ENCODE data around the gene MINAR2.

MINAR2 gene

GRCh38 chr5:129747572-129748407 is at the start of gene MINAR2:
Gene MINAR2, plus strand, starts transcription at chr5:129748094. Its CDS starts 97 bp downstream, at chr5:129748191.
- Histone ChIP-seq H3K36me3 (ENCODE audit: control insufficient read depth in 5 of 5, insufficient read depth in 5 of 5, low read length in 5 of 5) (no peaks in the 10 kb centered on the region), H3K4me1 (ENCODE audit: control insufficient read depth in 5 of 5, insufficient read depth in 5 of 5, low read length in 5 of 5) (no peaks in the 10 kb centered on the region), H3K4me3 (ENCODE audit: low read depth in 1 of 5, low read length in 5 of 5) (no peak within 1 kb of the TSS), H3K27ac (ENCODE audit: low read depth, low read length) (no peak within 1 kb of the TSS), H3K9me3 (ENCODE audit: control insufficient read depth in 5 of 5, low read length in 5 of 5) (no peaks in the 10 kb centered on the region), H3K9ac (ENCODE audit: low read length in 5 of 5) (no peak within 1 kb of the TSS), H3K27me3 (ENCODE audit: control insufficient read depth in 5 of 5, insufficient read depth in 4 of 5, low read length in 5 of 5) (no peaks in the 10 kb centered on the region)

DNA sequence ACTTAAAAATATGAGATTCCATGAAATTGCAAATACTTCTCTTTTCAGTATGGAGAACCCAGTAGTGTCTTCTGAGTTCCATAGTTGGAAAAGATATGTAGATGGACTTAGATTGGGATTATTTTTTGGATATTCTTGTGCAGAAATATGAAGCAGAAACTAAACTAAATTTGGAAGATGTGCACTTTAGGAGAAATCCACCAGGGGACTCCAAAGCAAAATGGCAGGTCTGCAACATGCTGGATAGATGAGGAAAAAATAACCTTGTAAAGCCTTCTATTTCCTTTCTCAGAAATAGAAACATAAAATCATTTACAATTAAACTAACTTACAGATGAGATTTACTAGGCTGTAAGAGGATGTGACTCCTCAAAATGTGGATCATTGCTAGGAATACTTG is 49.2 kb upstream of the MINAR2 start:
- no peak overlapping the region for H3K27ac ChIP-seq (ENCODE audit: low read depth, low read length)
- H3K9ac ChIP-seq (ENCODE audit: low read length in 5 of 5): no peak overlapping the region
- H3K9me3 ChIP-seq (ENCODE audit: control insufficient read depth in 5 of 5, low read length in 5 of 5): no peaks in the 10 kb centered on the region
- H3K27me3 ChIP-seq (ENCODE audit: control insufficient read depth in 5 of 5, insufficient read depth in 4 of 5, low read length in 5 of 5): no peaks in the 10 kb centered on the region
- H3K36me3 ChIP-seq (ENCODE audit: control insufficient read depth in 5 of 5, insufficient read depth in 5 of 5, low read length in 5 of 5): no peaks in the 10 kb centered on the region
- H3K4me1 ChIP-seq (ENCODE audit: control insufficient read depth in 5 of 5, insufficient read depth in 5 of 5, low read length in 5 of 5): no peaks in the 10 kb centered on the region
- H3K4me3 ChIP-seq (ENCODE audit: low read depth in 1 of 5, low read length in 5 of 5): no peak overlapping the region

DNA sequence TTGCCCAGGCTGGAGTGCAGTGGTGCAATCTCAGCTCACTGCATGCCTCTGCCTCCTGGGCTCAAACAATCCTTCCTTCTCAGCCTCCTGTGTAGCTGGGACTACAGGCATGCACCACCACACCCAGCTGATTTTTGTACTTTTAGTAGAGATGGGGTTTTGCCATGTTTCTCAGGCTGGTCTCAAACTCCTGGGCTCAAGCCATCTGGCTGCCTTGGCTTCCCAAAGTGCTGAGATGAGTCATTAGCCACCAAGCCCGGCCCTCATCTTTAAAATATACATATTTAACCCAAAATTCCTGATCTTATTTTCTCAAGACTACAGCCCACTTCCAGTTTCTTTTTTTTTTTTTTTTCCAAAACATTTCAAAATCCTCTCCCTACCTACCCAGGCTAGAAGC is 31.7 kb upstream of the MINAR2 start:
- Histone ChIP-seq H3K27ac (ENCODE audit: low read depth, low read length) (no peak overlapping the region), H3K36me3 (ENCODE audit: control insufficient read depth in 5 of 5, insufficient read depth in 5 of 5, low read length in 5 of 5) (no peaks in the 10 kb centered on the region), H3K27me3 (ENCODE audit: control insufficient read depth in 5 of 5, insufficient read depth in 4 of 5, low read length in 5 of 5) (no peaks in the 10 kb centered on the region), H3K9me3 (ENCODE audit: control insufficient read depth in 5 of 5, low read length in 5 of 5) (no peaks in the 10 kb centered on the region), H3K9ac (ENCODE audit: low read length in 5 of 5) (no peak overlapping the region), H3K4me3 (ENCODE audit: low read depth in 1 of 5, low read length in 5 of 5) (no peak overlapping the region), H3K4me1 (ENCODE audit: control insufficient read depth in 5 of 5, insufficient read depth in 5 of 5, low read length in 5 of 5) (no peaks in the 10 kb centered on the region)

DNA sequence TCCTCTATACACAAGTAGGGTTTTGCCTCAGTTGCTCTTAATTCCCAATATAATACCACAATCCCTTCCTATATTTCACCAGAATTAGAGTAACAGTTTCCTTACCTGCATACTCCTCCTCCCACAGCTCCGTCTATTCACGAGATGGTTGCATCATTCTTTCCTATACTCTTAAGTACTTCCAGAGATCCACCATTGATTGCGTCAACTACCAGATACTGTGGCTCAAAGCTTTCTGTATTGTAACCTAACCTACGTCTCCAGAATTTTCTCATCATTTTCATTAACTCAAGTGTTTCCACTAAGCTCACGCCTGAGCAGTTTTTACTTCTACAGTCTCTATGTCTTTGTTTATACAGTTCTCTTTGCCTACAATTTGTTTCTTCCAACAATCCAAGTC is 31.2 kb upstream of the MINAR2 start:
- H3K27me3 ChIP-seq (ENCODE audit: control insufficient read depth in 5 of 5, insufficient read depth in 4 of 5, low read length in 5 of 5): no peaks in the 10 kb centered on the region
- H3K9me3 ChIP-seq (ENCODE audit: control insufficient read depth in 5 of 5, low read length in 5 of 5): no peaks in the 10 kb centered on the region
- H3K27ac ChIP-seq (ENCODE audit: low read depth, low read length): no peak overlapping the region

GRCh38 chr5:129717751-129718310 is 30.1 kb upstream of the MINAR2 start:
- peak overlapping the region in 1 of 5 donors; percentile 4 for H3K9ac ChIP-seq (ENCODE audit: low read length in 5 of 5)
- no peaks in the 10 kb centered on the region for H3K36me3 ChIP-seq (ENCODE audit: control insufficient read depth in 5 of 5, insufficient read depth in 5 of 5, low read length in 5 of 5)
- H3K9me3 ChIP-seq (ENCODE audit: control insufficient read depth in 5 of 5, low read length in 5 of 5): no peaks in the 10 kb centered on the region
- no peaks in the 10 kb centered on the region for H3K27me3 ChIP-seq (ENCODE audit: control insufficient read depth in 5 of 5, insufficient read depth in 4 of 5, low read length in 5 of 5)
- no peak overlapping the region for H3K27ac ChIP-seq (ENCODE audit: low read depth, low read length)
- H3K4me1 ChIP-seq (ENCODE audit: control insufficient read depth in 5 of 5, insufficient read depth in 5 of 5, low read length in 5 of 5): no peaks in the 10 kb centered on the region
- H3K4me3 ChIP-seq (ENCODE audit: low read depth in 1 of 5, low read length in 5 of 5): no peak overlapping the region

More for the DNA sequence above, 31.2 kb upstream of the MINAR2 start:
- H3K36me3 ChIP-seq (ENCODE audit: control insufficient read depth in 5 of 5, insufficient read depth in 5 of 5, low read length in 5 of 5): no peaks in the 10 kb centered on the region
- H3K4me3 ChIP-seq (ENCODE audit: low read depth in 1 of 5, low read length in 5 of 5): no peak overlapping the region
- H3K9ac ChIP-seq (ENCODE audit: low read length in 5 of 5): no peak overlapping the region
- H3K4me1 ChIP-seq (ENCODE audit: control insufficient read depth in 5 of 5, insufficient read depth in 5 of 5, low read length in 5 of 5): no peaks in the 10 kb centered on the region

DNA sequence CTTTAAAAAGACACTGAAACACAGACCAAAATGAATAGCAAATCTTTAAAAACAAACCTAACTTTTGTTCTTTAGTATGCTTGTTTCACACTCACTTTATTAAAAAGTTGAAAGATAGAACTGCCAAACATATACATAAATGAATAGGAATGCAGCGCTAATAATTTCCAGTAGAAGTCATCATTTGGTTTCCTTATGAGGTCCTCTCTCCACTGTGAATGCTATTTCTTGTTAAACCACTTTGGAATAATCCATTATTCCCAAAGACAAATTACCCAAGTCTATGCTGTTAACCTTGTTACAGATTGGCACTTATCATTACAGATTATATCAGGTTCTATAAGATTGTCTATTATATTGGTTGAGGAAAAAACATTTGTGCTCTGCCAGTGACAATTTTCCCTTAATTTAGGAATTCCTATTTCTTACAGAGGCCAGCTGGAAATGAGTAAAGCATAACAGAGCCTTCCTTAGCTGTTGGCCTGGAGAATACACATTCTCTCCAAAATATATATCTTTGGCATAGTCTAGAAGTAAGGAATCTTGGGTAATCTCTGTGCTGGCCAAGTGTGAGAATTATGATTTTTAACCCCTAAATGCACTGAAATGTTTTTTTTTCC is 29.3 kb upstream of the MINAR2 start:
- no peaks in the 10 kb centered on the region for H3K27me3 ChIP-seq (ENCODE audit: control insufficient read depth in 5 of 5, insufficient read depth in 4 of 5, low read length in 5 of 5)
- H3K36me3 ChIP-seq (ENCODE audit: control insufficient read depth in 5 of 5, insufficient read depth in 5 of 5, low read length in 5 of 5): no peaks in the 10 kb centered on the region
- H3K27ac ChIP-seq (ENCODE audit: low read depth, low read length): no peak overlapping the region
- no peaks in the 10 kb centered on the region for H3K9me3 ChIP-seq (ENCODE audit: control insufficient read depth in 5 of 5, low read length in 5 of 5)
- no peak overlapping the region for H3K9ac ChIP-seq (ENCODE audit: low read length in 5 of 5)
- H3K4me3 ChIP-seq (ENCODE audit: low read depth in 1 of 5, low read length in 5 of 5): no peak overlapping the region
- no peaks in the 10 kb centered on the region for H3K4me1 ChIP-seq (ENCODE audit: control insufficient read depth in 5 of 5, insufficient read depth in 5 of 5, low read length in 5 of 5)

DNA sequence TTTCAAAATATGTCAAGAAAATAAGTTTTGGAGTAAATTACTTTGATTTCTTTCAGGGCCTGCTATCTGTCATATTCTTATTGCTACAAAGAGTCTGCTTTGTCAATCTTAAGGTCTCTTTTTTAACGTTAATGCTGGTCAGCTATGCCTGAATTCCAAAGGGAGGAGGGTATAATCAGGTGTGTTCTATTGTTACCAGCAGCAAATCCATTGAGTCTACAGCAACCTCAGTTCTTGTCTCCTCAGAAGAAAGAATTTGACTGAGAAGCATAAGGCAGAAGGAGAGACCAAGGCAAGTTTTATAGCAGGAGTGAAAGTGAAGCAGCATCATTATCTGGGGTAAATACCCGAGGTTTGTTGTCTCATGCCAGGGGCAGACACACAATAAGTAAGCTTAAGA is 23.7 kb upstream of the MINAR2 start:
- H3K4me1 ChIP-seq (ENCODE audit: control insufficient read depth in 5 of 5, insufficient read depth in 5 of 5, low read length in 5 of 5): no peaks in the 10 kb centered on the region
- H3K4me3 ChIP-seq (ENCODE audit: low read depth in 1 of 5, low read length in 5 of 5): no peak overlapping the region
- H3K27ac ChIP-seq (ENCODE audit: low read depth, low read length): no peak overlapping the region
- no peaks in the 10 kb centered on the region for H3K36me3 ChIP-seq (ENCODE audit: control insufficient read depth in 5 of 5, insufficient read depth in 5 of 5, low read length in 5 of 5)
- H3K9me3 ChIP-seq (ENCODE audit: control insufficient read depth in 5 of 5, low read length in 5 of 5): no peaks in the 10 kb centered on the region
- H3K27me3 ChIP-seq (ENCODE audit: control insufficient read depth in 5 of 5, insufficient read depth in 4 of 5, low read length in 5 of 5): no peaks in the 10 kb centered on the region
- no peak overlapping the region for H3K9ac ChIP-seq (ENCODE audit: low read length in 5 of 5)

GRCh38 chr5:129724647-129725046 is 23.2 kb upstream of the MINAR2 start:
- Histone ChIP-seq H3K36me3 (ENCODE audit: control insufficient read depth in 5 of 5, insufficient read depth in 5 of 5, low read length in 5 of 5) (no peaks in the 10 kb centered on the region), H3K27me3 (ENCODE audit: control insufficient read depth in 5 of 5, insufficient read depth in 4 of 5, low read length in 5 of 5) (no peaks in the 10 kb centered on the region), H3K9ac (ENCODE audit: low read length in 5 of 5) (no peak overlapping the region), H3K4me3 (ENCODE audit: low read depth in 1 of 5, low read length in 5 of 5) (no peak overlapping the region), H3K4me1 (ENCODE audit: control insufficient read depth in 5 of 5, insufficient read depth in 5 of 5, low read length in 5 of 5) (no peaks in the 10 kb centered on the region), H3K9me3 (ENCODE audit: control insufficient read depth in 5 of 5, low read length in 5 of 5) (no peaks in the 10 kb centered on the region), H3K27ac (ENCODE audit: low read depth, low read length) (no peak overlapping the region)

DNA sequence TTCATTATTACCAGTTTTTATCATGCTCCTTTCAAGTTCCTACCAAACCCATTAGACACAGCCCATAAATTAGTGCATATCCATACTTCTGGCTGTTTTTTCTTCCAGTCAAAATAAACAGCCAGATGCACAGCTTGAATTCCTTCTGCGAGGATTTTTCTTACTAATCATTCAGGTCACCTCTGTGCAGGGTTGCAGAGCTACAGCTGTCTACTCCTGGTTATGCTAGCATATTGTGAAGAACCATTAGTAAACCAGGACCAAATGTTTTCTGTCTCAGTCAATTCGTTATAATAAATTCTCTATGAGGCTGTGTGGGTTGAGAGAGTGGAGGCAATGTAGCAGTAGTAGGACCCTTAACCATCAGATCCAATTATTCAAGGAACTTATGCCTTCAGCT is 8.1 kb upstream of the MINAR2 start:
- Histone ChIP-seq H3K27me3 (ENCODE audit: control insufficient read depth in 5 of 5, insufficient read depth in 4 of 5, low read length in 5 of 5) (no peaks in the 10 kb centered on the region), H3K9ac (ENCODE audit: low read length in 5 of 5) (no peak overlapping the region), H3K36me3 (ENCODE audit: control insufficient read depth in 5 of 5, insufficient read depth in 5 of 5, low read length in 5 of 5) (no peaks in the 10 kb centered on the region)

DNA sequence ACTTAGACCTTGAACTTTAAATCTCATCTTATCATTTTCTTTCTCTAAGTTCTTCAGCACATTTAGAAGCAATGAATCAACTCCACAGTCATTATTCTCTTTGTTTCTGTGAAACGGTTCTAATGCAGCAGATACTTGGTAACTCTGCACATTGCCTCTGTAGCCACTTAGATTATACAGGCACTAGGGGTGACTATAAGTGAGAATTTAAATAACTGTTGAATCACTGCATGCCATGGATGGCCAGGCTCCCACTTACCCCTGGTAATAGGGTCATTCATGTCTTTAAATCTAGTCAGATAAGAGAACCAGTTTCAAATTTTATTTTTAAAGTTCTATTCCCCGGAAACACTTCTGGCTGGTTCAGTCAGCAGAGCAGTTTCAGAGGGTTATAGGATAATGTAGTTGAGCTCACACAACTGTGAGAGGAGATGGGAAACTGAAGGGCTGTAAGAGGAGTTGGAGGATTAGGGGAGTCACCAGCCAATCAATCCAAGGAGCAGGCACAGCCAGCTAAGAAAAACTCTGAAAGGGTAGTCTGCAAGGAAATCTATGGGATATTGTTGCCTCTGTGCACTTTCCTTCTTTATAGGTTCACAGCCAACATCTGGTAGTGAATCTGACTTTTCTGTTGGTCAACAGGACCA is 4.2 kb upstream of the MINAR2 start:
- Histone ChIP-seq H3K4me3 (ENCODE audit: low read depth in 1 of 5, low read length in 5 of 5) (no peak overlapping the region), H3K27ac (ENCODE audit: low read depth, low read length) (no peak overlapping the region), H3K27me3 (ENCODE audit: control insufficient read depth in 5 of 5, insufficient read depth in 4 of 5, low read length in 5 of 5) (no peaks in the 10 kb centered on the region), H3K9me3 (ENCODE audit: control insufficient read depth in 5 of 5, low read length in 5 of 5) (no peaks in the 10 kb centered on the region), H3K36me3 (ENCODE audit: control insufficient read depth in 5 of 5, insufficient read depth in 5 of 5, low read length in 5 of 5) (no peaks in the 10 kb centered on the region), H3K4me1 (ENCODE audit: control insufficient read depth in 5 of 5, insufficient read depth in 5 of 5, low read length in 5 of 5) (no peaks in the 10 kb centered on the region), H3K9ac (ENCODE audit: low read length in 5 of 5) (no peak overlapping the region)

More for the DNA sequence above, 8.1 kb upstream of the MINAR2 start:
- H3K27ac ChIP-seq (ENCODE audit: low read depth, low read length): no peak overlapping the region
- H3K9me3 ChIP-seq (ENCODE audit: control insufficient read depth in 5 of 5, low read length in 5 of 5): no peaks in the 10 kb centered on the region
- no peak overlapping the region for H3K4me3 ChIP-seq (ENCODE audit: low read depth in 1 of 5, low read length in 5 of 5)
- no peaks in the 10 kb centered on the region for H3K4me1 ChIP-seq (ENCODE audit: control insufficient read depth in 5 of 5, insufficient read depth in 5 of 5, low read length in 5 of 5)

All from subcutaneous abdominal adipose tissue (tissue), 5 donors.